Activated CD8-positive, alpha-beta T cell treated with anti-CD3 and anti-CD28 coated beads, Interleukin-2, amount 10 ng/mL, durations not matched to agents 7 days and 5 days (primary cell): ENCODE data around the gene TRNP1. TPM values are rescaled to one million over a fixed set of nuclear protein-coding genes. Genes with fewer than 3 reads are reported as not detected.

Source experiments
- ATAC-seq: fragments of 150-1000 bp; cut with Tn5 transposase; one replicate; pipeline ENCODE4 v1.10.0; 2021; ENCODE audit warnings: moderate library complexity
- CTCF ChIA-PET: fragments of 350-600 bp; sonication (Branson Sonifier 250); formaldehyde crosslinking; loops from one replicate; lab custom pipeline; 2021; ENCODE audit warnings: antibody characterized with exemption; lab: Charles Lee
- POLR2A ChIA-PET: fragments of 350-600 bp; sonication (Branson Sonifier 250); formaldehyde crosslinking; loops from one replicate; lab custom pipeline; 2021; ENCODE audit warnings: antibody characterized with exemption; lab: Charles Lee
- DNase-seq: peaks from one replicate; pipeline ENCODE4 v3.0.0-alpha.2; 2020
- H3K27ac Mint-ChIP-seq: one replicate; pipeline ENCODE4 v1.8.0; 2021; ENCODE audit warnings: mild to moderate bottlenecking, mixed read lengths
- H3K27me3 Mint-ChIP-seq: one replicate; pipeline ENCODE4 v1.8.0; 2021; ENCODE audit warnings: low read depth, mixed read lengths
- H3K36me3 Mint-ChIP-seq: one replicate; pipeline ENCODE4 v1.8.0; 2021; ENCODE audit warnings: low read depth, mixed read lengths
- H3K4me1 Mint-ChIP-seq: one replicate; pipeline ENCODE4 v1.8.0; 2021; ENCODE audit warnings: low read depth, mixed read lengths
- H3K4me3 Mint-ChIP-seq: one replicate; pipeline ENCODE4 v1.8.0; 2021; ENCODE audit warnings: mild to moderate bottlenecking, mixed read lengths
- H3K9me3 Mint-ChIP-seq: one replicate; pipeline ENCODE4 v1.8.0; 2022; ENCODE audit warnings: mixed read lengths; ENCODE audit not compliant: insufficient read depth
- total RNA-seq, 2 experiments: library from RNA; stranded (reverse); gene quantifications; one replicate each; pipeline ENCODE4 v1.2.3, GENCODE V29; 2021

Gene TRNP1
- total RNA-seq, 2 experiments from 2014 or later, result not detected

DNA sequence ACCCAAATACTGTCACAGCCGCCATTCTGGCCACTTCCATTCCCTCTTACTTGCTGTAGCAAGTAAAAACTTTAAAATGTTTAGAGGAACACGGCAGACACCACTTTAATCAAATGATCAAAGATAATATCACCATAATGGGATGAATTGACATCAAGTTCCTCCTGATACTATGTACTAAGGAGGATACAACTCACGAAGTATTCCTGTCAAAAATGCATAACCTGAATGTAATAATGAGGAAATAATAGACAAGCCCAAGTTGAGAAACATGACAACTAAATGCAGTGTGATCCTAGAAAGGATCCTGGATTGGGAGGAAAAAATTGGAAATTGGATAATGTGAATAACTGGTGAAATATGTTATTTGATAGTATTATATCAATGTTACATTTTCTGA lies 37.2 kb upstream of the TRNP1 start:
- DNase-seq (no peak), ATAC-seq (no peak)
- CTCF ChIA-PET, result no interaction called here
- Mint-ChIP-seq H3K36me3 (peaks cover 2% of the 10 kb centered on the region), H3K27ac (no peak overlapping the region), H3K27me3 (peaks cover 33% of the 10 kb centered on the region), H3K9me3 (no peaks in the 10 kb centered on the region), H3K4me3 (no peak overlapping the region), H3K4me1 (peaks cover 11% of the 10 kb centered on the region)
- POLR2A ChIA-PET, result interaction anchor here (0.6 kb wide), 1 partner anchor 22 kb away, joined by 4 read pairs; no protein-coding TSS in a partner anchor

DNA sequence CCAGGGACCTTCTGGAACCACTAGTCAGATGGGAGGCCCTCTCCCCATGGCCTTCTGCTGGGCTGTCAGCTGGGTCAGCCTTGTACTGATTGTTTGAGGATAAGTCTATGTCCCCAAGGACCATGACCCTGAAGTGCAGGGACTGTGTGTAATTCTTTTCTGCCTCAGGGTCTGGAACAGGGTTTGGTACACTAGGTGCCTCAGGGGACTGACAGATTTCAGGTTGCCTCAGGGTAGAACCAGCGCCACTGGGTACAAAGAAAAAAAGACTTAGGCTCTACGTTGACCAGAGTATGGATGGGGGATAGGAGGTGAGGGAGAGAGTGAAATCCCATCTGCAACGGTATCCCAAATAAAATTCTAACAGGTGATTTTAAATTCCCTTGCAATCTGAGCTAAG lies 36.2 kb upstream of the TRNP1 start:
- Mint-ChIP-seq H3K4me1 (peaks cover 11% of the 10 kb centered on the region), H3K36me3 (peaks cover 2% of the 10 kb centered on the region), H3K27me3 (peaks cover 41% of the 10 kb centered on the region), H3K9me3 (no peaks in the 10 kb centered on the region), H3K27ac (no peak overlapping the region), H3K4me3 (no peak overlapping the region)
- POLR2A ChIA-PET, result no interaction called here
- CTCF ChIA-PET, result interaction anchor here (1.2 kb wide), 1 partner anchor 41 kb away, joined by 3 read pairs; no protein-coding TSS in a partner anchor
- ATAC-seq (no peak), DNase-seq (no peak)

DNA sequence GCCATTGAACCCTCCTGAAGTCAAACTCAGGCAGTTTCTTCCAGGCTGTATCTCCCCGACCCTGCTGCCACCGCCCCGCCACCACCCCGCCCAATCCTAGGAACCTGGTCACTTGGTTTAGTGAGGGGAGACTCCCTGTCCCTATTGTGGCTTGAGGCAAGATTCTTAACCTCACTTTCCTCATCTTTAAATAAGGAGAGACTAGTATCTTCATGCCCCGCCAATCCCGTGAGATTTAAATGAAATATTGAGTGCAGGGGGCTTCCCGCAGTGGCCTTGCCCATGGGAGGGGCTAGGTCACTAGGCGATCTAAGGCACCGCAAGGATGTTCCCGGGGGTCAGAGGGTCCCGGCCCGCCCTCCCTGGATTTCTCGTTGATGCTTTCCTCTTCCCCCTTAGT lies 34.2 kb upstream of the TRNP1 start:
- H3K27ac Mint-ChIP-seq, result no peak overlapping the region
- CTCF ChIA-PET, result no interaction called here
- ATAC-seq, result no peak
- POLR2A ChIA-PET, result no interaction called here
- peaks cover 11% of the 10 kb centered on the region for H3K4me1 Mint-ChIP-seq
- no peak for DNase-seq
- H3K36me3 Mint-ChIP-seq, result peaks cover 2% of the 10 kb centered on the region
- no peaks in the 10 kb centered on the region for H3K9me3 Mint-ChIP-seq
- peaks cover 47% of the 10 kb centered on the region for H3K27me3 Mint-ChIP-seq
- H3K4me3 Mint-ChIP-seq, result no peak overlapping the region

DNA sequence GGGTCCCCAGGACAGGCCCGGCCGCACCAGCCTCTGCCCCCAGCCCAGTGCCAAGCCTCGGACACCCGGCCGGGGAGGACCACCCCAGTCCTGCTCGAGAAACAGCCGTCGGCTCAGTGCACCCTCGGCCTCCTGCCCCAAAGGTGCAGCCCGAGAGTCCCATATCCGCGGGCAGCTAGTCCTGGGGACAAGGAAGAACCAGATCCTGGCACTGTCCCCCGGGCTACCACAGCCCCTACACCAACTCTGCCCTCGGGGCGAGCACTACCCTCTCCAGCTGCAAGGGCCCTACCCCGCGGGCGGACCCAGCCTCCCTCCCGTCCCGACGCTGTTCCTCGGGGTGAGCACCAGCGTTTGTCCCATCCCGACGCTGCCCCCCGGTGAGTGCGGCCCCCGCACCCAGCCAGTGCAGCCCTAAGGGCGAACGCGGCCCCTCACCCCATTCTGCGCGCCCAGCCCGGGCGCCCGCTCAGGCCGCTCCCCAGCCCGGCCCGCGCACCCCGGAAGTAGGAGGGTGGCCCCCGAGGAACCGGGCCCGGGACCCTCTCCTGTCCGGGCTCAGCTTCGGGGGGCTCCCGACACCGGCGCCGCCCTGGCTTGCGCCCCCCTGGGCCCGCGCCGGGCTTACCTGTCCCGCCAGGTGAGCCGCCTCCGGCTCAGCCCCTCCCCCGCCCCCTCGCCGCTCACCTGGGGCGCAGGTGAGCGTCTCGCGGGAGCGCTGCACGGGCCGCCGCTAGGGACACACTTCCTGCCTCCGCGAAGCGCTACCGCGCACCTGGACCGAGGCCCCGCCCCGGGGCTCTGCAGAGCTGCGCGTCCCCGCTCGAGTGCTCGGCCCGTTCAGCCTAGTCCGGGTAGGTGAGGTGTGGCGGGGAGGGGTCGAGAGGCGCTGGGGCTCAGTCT lies 33.5 kb upstream of the TRNP1 start, which contains the start of gene KDF1:
TSS of gene KDF1 (minus strand) at position 747 of the 903 bp plus-strand sequence. CDS start 8,088 bp downstream, outside the sequence.
- ChIA-PET CTCF (interaction anchor here (0.9 kb wide), 1 partner anchor 9 kb away, joined by 3 read pairs; no protein-coding TSS in a partner anchor), POLR2A (no interaction called here)
- H3K27ac Mint-ChIP-seq, result no peak within 1 kb of the TSS

DNA sequence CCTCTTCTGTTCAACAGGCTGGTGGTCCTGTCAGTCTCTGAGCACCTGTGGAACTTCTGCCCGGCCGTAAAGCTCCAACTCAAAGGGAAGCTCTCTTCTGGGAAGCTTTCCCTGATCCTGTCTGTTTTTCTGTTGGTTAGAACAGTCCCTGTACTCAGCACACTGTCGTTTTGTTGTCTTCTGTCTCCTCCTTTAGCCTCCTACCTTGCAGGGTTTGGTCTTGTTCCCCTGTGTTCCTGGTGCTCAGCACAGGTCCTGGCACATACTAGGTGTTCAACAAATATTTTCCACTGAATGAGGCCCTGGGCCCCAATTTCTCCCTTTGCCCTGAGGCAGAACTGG lies 32.9 kb upstream of the TRNP1 start:
- H3K27me3 Mint-ChIP-seq, result peaks cover 48% of the 10 kb centered on the region
- H3K4me3 Mint-ChIP-seq, result peak overlapping the region; percentile 44
- peaks cover 2% of the 10 kb centered on the region for H3K36me3 Mint-ChIP-seq
- CTCF ChIA-PET, result interaction anchor here (0.9 kb wide), 1 partner anchor 9 kb away, joined by 3 read pairs; no protein-coding TSS in a partner anchor
- ATAC-seq (peak; percentile 12), DNase-seq (no peak)
- no peaks in the 10 kb centered on the region for H3K9me3 Mint-ChIP-seq
- H3K27ac Mint-ChIP-seq, result no peak overlapping the region
- peaks cover 11% of the 10 kb centered on the region for H3K4me1 Mint-ChIP-seq
- POLR2A ChIA-PET, result no interaction called here

More for the DNA sequence above, 33.5 kb upstream of the TRNP1 start, which contains the start of gene KDF1:
- Mint-ChIP-seq H3K36me3 (peaks cover 2% of the 10 kb centered on the region), H3K4me3 (peak within 1 kb of the TSS; percentile 44), H3K27me3 (peaks cover 51% of the 10 kb centered on the region), H3K4me1 (peaks cover 11% of the 10 kb centered on the region), H3K9me3 (no peaks in the 10 kb centered on the region)
- ATAC-seq (peak; percentile 72), DNase-seq (peak; percentile 43)

DNA sequence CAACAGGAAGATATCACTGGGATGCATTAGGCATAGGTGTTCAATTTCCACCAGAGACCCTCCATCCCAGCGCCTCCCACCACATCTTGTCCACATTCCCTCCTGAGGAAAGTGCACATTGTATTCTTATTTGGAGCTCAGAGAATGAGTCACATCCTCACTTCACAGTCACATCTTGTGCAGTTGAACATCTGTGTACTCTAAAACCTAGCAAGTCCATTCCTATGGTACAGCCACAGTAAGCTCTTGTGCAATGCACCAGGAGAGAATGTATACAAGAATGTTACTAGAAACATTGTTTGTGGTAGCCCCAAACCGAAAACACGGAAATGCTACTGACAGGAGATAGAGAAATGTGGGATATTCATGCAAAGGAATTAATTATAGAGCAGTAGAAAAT lies 31.7 kb upstream of the TRNP1 start:
- ChIA-PET POLR2A (no interaction called here), CTCF (interaction anchor here (1.0 kb wide), 1 partner anchor 34 kb away, joined by 3 read pairs; no protein-coding TSS in a partner anchor)
- H3K27ac Mint-ChIP-seq, result no peak overlapping the region
- ATAC-seq (peak; percentile 26), DNase-seq (no peak)
- H3K36me3 Mint-ChIP-seq, result peaks cover 2% of the 10 kb centered on the region
- peaks cover 11% of the 10 kb centered on the region for H3K4me1 Mint-ChIP-seq
- peaks cover 52% of the 10 kb centered on the region for H3K27me3 Mint-ChIP-seq
- no peaks in the 10 kb centered on the region for H3K9me3 Mint-ChIP-seq
- H3K4me3 Mint-ChIP-seq, result no peak overlapping the region

DNA sequence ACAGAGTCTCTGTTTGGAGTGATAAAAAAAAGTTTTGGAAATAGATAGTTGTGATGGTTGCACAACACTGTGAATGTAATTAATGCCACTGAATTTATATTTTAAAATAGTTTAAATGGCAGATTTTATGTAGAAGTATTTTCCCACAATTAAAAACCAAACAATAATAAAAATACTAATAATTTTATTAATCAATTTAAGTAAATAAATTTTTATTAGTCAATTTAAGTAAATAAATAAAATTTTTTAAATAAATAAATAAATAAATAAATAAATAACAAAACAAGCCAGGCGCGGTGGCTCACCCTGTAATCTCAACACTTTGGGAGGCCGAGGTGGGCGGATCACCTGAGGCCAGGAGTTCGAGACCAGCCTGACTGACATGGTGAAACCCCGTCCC lies 28.3 kb upstream of the TRNP1 start:
- peaks cover 2% of the 10 kb centered on the region for H3K36me3 Mint-ChIP-seq
- no peak overlapping the region for H3K27ac Mint-ChIP-seq
- POLR2A ChIA-PET, result no interaction called here
- no peaks in the 10 kb centered on the region for H3K9me3 Mint-ChIP-seq
- peaks cover 43% of the 10 kb centered on the region for H3K27me3 Mint-ChIP-seq
- CTCF ChIA-PET, result interaction anchor here (1.1 kb wide), 1 partner anchor 79 kb away, joined by 3 read pairs; no protein-coding TSS in a partner anchor
- H3K4me1 Mint-ChIP-seq, result peaks cover 7% of the 10 kb centered on the region
- H3K4me3 Mint-ChIP-seq, result no peak overlapping the region
- ATAC-seq (no peak), DNase-seq (no peak)

DNA sequence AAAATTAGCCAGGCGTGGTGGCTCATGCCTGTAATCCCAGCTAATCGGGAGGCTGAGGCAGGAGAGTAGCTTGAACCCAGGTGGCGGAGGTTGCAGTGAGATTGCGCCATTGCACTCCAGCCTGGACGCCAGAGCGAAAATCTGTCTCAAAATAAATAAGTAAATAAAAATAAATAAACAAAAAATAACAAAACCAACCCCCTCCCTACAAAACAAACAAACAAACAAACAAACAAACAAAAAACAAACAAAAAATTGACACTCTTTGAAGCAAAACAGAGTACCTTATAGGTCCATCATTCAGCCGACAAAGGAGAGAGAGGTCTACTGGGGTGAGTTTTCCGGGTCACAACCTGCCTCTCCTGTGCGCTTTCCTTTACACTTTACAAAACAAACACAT lies 27.9 kb upstream of the TRNP1 start:
- H3K9me3 Mint-ChIP-seq, result no peaks in the 10 kb centered on the region
- peaks cover 42% of the 10 kb centered on the region for H3K27me3 Mint-ChIP-seq
- POLR2A ChIA-PET, result no interaction called here
- no peak overlapping the region for H3K27ac Mint-ChIP-seq
- no peak for DNase-seq
- CTCF ChIA-PET, result interaction anchor here (1.1 kb wide), 1 partner anchor 79 kb away, joined by 3 read pairs; no protein-coding TSS in a partner anchor
- peaks cover 3% of the 10 kb centered on the region for H3K4me1 Mint-ChIP-seq
- no peak for ATAC-seq
- H3K36me3 Mint-ChIP-seq, result peaks cover under 1% of the 10 kb centered on the region
- no peak overlapping the region for H3K4me3 Mint-ChIP-seq

DNA sequence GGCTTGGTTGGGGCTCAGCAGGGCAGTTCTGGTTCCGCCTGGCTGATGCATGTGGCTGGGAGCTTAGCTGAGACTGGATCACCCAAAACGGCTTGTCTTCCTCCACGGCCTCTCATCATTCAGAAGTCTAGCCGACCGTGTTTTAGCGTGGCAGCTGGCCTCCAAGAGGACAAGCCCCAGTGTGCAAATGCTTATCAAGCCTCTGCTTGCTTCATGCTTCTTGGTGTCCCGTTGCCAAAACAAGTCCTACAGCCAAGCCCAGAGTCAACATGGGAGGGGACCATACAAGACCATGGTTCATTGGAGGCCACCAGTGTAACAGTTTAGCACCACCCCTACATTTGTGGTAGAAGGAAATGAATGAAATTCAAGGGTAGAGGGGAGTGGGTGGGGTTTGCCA lies 22.7 kb upstream of the TRNP1 start:
- H3K4me1 Mint-ChIP-seq, result peaks cover 13% of the 10 kb centered on the region
- ChIA-PET CTCF (no interaction called here), POLR2A (no interaction called here)
- ATAC-seq (no peak), DNase-seq (no peak)
- H3K27ac Mint-ChIP-seq, result peak overlapping the region; percentile 37
- H3K4me3 Mint-ChIP-seq, result no peak overlapping the region
- no peaks in the 10 kb centered on the region for H3K36me3 Mint-ChIP-seq
- H3K27me3 Mint-ChIP-seq, result peaks cover 17% of the 10 kb centered on the region
- no peaks in the 10 kb centered on the region for H3K9me3 Mint-ChIP-seq

DNA sequence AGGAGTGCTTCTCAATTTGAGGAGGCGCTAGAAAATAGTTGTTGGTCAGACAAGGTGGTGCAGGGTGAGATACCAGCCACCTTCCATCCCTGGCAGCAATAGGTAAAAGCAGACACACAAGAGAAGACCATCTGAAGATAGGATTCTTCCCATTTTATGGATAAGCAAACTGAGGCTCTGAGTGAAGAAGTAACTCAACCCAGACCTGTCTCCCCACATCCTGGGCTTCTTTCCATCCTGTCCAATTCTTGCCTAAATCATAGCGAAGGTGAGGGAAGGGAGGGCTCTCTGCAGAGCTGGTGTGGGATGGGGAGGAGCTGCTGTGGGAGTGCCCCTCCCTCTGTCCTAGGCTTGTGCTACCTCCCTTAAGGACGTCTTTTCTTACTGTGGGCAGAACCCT lies 21.9 kb upstream of the TRNP1 start:
- Mint-ChIP-seq H3K27me3 (peaks cover 16% of the 10 kb centered on the region), H3K27ac (no peak overlapping the region), H3K4me1 (peaks cover 13% of the 10 kb centered on the region), H3K9me3 (no peaks in the 10 kb centered on the region), H3K4me3 (no peak overlapping the region), H3K36me3 (no peaks in the 10 kb centered on the region)
- CTCF ChIA-PET, result interaction anchor here (1.0 kb wide), 1 partner anchor 25 kb away, joined by 4 read pairs; no protein-coding TSS in a partner anchor
- DNase-seq (no peak), ATAC-seq (no peak)
- POLR2A ChIA-PET, result no interaction called here

DNA sequence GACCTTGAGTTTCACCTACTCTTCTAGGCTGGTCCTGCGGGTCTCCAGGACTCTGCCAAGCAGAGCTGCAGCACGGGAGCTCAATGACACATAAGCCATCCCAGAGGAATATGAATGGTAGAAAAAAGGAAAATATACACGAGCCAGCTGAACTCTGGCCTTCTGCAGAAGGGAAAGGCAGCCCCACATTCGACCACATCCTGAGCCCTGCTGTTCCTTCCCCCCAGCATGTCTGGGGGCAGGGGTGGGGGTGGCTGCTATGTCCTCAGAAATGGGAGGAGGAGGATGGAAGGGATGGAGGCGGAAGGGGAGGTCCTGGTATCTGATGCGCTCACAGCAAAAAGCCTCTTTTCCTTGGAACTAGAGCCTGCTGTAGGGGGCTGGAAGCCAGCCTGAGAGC lies 21.1 kb upstream of the TRNP1 start:
- ChIA-PET CTCF (interaction anchor here (1.0 kb wide), 1 partner anchor 24 kb away, joined by 4 read pairs; no protein-coding TSS in a partner anchor), POLR2A (no interaction called here)
- DNase-seq, result no peak
- H3K9me3 Mint-ChIP-seq, result no peaks in the 10 kb centered on the region
- H3K27me3 Mint-ChIP-seq, result peaks cover 14% of the 10 kb centered on the region
- peaks cover 13% of the 10 kb centered on the region for H3K4me1 Mint-ChIP-seq
- H3K4me3 Mint-ChIP-seq, result no peak overlapping the region
- no peaks in the 10 kb centered on the region for H3K36me3 Mint-ChIP-seq
- H3K27ac Mint-ChIP-seq, result peak overlapping the region; percentile 46
- no peak for ATAC-seq

DNA sequence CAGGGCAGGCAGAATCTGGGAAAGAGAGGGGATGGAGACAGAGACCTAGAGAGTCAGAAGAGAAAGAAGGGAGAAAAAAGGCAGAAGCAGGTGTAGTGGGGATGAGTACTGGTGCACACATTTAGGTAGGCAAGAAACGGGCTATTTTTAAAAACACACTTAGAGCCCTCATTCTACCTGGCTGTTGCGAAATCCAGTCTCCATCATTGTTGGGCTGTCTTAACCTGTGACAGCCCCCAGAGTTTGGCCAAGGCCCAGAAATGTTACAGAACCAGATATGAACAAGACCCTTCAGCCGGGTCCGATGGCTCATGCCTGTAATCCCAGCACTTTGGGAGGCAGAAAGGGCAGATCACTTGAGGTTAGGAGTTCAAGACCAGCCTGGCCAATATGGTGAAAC lies 20.7 kb upstream of the TRNP1 start:
- H3K27ac Mint-ChIP-seq, result peak overlapping the region; percentile 46
- ATAC-seq, result no peak
- H3K4me3 Mint-ChIP-seq, result no peak overlapping the region
- no peaks in the 10 kb centered on the region for H3K36me3 Mint-ChIP-seq
- no peak for DNase-seq
- H3K9me3 Mint-ChIP-seq, result no peaks in the 10 kb centered on the region
- ChIA-PET POLR2A (no interaction called here), CTCF (interaction anchor here (1.0 kb wide), 1 partner anchor 24 kb away, joined by 4 read pairs; no protein-coding TSS in a partner anchor)
- peaks cover 14% of the 10 kb centered on the region for H3K27me3 Mint-ChIP-seq
- peaks cover 13% of the 10 kb centered on the region for H3K4me1 Mint-ChIP-seq
